ENCODE results near the gene KLLN.

DNA sequence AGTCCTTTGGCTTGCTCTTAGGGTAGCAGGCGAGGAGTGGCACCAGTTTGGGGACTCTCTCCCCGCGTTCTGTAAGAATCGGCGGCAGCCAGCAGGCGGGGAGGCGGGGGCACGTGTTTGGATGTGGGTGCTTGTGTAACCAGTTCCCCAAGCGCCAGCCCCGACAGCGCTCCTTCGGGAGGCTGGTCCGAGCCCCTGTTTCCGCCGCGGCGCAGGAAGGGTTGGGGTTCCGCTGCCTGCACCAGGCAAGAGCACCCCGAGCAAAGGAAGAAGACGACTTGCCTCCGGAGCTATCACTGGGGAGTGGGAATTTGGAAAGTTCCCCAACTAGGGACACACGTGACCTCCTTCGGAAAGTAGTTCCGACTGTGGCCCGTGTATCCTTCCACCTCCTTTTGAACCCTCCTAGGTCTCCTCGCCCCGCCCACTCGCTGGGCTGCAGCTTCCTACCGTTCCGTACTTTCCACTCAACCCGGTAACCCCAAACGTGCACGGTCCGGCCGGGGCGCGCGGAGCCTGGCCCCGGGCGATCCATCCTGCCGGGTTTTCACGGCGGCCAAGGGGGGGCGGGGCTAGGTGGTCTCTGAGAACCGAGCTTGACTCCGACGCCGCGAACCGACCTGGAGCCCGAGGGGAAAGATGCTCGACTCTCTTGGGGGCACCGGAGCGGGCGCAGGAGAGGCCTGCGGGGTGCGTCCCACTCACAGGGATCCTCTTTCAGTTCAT, 1.2 kb downstream of the KLLN start:
- TF ChIP-seq, protein P1, sequence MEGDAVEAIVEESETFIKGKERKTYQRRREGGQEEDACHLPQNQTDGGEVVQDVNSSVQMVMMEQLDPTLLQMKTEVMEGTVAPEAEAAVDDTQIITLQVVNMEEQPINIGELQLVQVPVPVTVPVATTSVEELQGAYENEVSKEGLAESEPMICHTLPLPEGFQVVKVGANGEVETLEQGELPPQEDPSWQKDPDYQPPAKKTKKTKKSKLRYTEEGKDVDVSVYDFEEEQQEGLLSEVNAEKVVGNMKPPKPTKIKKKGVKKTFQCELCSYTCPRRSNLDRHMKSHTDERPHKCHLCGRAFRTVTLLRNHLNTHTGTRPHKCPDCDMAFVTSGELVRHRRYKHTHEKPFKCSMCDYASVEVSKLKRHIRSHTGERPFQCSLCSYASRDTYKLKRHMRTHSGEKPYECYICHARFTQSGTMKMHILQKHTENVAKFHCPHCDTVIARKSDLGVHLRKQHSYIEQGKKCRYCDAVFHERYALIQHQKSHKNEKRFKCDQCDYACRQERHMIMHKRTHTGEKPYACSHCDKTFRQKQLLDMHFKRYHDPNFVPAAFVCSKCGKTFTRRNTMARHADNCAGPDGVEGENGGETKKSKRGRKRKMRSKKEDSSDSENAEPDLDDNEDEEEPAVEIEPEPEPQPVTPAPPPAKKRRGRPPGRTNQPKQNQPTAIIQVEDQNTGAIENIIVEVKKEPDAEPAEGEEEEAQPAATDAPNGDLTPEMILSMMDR (IDR thresholded peaks at IDR 0.05; ENCODE audit: insufficient read depth, low read length), result no peak
- TF ChIP-seq POLR2AphosphoS5 (IDR thresholded peaks at IDR 0.05; ENCODE audit: low read depth), result peak; percentile 95
- TF ChIP-seq SPI1 (IDR thresholded peaks at IDR 0.05; ENCODE audit: borderline replicate concordance, low read depth), result peak; percentile 5; the same call in 1 of the 2 replicates
